ENCODE measurements around the gene OTUD7B.

GRCh38 chr1:149978547-149979023 lies 31.9 kb downstream of the OTUD7B start:
- no peak for TF ChIP-seq CTCF (IDR thresholded peaks at IDR 0.05)
- TF ChIP-seq POLR2A (IDR thresholded peaks at IDR 0.05): no peak
- TF ChIP-seq POLR2AphosphoS5 (IDR thresholded peaks at IDR 0.05; ENCODE audit: insufficient read depth in 1 of 2, low read depth in 1 of 2): no peak
